Panc1 (cell line): Measurements from ENCODE around the gene CLBA1.

Experiments used
- SIN3A ChIP-seq: IDR thresholded peaks from 2 replicates; pipeline ENCODE4 v1.6.1; 2012; ENCODE audit warnings: low read depth, mild to moderate bottlenecking, low read length, moderate library complexity, borderline replicate concordance; ENCODE audit not compliant: insufficient read depth
- TF ChIP-seq, protein P1 (sequence below): fragments of 450-650 bp; IDR thresholded peaks from 2 replicates; pipeline ENCODE4 v1.5.1; 2017; ENCODE audit warnings: mild to moderate bottlenecking
- TF ChIP-seq, protein P2 (sequence below), 2 experiments: IDR thresholded peaks; 2 replicates each; pipeline ENCODE4 v1.6.1; 2011 to 2012; ENCODE audit warnings: low read depth in 2 of 2, control low read depth in 1 of 2, low read length in 1 of 2, mild to moderate bottlenecking in 1 of 2, moderate library complexity in 1 of 2; ENCODE audit not compliant: insufficient read depth in 1 of 2

DNA sequence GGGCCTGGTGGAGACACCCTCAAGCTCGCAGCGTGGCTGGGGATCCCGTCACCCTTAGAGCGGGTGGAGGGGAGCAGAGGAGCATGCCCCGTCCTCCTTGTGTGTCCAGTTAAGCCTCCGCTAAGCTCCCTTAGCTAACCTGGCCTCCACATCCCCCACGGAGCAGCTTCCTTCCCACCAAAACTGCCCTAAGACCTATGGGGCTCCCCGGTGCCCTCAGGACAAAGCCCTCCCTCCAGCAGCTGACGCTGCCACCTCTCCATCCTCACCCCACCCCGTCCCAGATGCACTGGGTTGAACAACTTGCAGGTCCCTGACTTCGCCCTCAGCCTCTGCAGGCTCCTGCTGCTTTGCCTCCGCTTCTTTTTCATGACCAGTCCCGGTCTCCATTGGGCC, 11.4 kb upstream of the CLBA1 start:
- TF ChIP-seq, protein P1, sequence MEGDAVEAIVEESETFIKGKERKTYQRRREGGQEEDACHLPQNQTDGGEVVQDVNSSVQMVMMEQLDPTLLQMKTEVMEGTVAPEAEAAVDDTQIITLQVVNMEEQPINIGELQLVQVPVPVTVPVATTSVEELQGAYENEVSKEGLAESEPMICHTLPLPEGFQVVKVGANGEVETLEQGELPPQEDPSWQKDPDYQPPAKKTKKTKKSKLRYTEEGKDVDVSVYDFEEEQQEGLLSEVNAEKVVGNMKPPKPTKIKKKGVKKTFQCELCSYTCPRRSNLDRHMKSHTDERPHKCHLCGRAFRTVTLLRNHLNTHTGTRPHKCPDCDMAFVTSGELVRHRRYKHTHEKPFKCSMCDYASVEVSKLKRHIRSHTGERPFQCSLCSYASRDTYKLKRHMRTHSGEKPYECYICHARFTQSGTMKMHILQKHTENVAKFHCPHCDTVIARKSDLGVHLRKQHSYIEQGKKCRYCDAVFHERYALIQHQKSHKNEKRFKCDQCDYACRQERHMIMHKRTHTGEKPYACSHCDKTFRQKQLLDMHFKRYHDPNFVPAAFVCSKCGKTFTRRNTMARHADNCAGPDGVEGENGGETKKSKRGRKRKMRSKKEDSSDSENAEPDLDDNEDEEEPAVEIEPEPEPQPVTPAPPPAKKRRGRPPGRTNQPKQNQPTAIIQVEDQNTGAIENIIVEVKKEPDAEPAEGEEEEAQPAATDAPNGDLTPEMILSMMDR: no peak
- TF ChIP-seq, protein P2, sequence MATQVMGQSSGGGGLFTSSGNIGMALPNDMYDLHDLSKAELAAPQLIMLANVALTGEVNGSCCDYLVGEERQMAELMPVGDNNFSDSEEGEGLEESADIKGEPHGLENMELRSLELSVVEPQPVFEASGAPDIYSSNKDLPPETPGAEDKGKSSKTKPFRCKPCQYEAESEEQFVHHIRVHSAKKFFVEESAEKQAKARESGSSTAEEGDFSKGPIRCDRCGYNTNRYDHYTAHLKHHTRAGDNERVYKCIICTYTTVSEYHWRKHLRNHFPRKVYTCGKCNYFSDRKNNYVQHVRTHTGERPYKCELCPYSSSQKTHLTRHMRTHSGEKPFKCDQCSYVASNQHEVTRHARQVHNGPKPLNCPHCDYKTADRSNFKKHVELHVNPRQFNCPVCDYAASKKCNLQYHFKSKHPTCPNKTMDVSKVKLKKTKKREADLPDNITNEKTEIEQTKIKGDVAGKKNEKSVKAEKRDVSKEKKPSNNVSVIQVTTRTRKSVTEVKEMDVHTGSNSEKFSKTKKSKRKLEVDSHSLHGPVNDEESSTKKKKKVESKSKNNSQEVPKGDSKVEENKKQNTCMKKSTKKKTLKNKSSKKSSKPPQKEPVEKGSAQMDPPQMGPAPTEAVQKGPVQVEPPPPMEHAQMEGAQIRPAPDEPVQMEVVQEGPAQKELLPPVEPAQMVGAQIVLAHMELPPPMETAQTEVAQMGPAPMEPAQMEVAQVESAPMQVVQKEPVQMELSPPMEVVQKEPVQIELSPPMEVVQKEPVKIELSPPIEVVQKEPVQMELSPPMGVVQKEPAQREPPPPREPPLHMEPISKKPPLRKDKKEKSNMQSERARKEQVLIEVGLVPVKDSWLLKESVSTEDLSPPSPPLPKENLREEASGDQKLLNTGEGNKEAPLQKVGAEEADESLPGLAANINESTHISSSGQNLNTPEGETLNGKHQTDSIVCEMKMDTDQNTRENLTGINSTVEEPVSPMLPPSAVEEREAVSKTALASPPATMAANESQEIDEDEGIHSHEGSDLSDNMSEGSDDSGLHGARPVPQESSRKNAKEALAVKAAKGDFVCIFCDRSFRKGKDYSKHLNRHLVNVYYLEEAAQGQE (IDR thresholded peaks at IDR 0.05; ENCODE audit: insufficient read depth in 1 of 2, low read depth in 2 of 2, low read length in 1 of 2): no peak
- no peak for TF ChIP-seq SIN3A
